ENCODE results near the gene SEC16A.

DNA sequence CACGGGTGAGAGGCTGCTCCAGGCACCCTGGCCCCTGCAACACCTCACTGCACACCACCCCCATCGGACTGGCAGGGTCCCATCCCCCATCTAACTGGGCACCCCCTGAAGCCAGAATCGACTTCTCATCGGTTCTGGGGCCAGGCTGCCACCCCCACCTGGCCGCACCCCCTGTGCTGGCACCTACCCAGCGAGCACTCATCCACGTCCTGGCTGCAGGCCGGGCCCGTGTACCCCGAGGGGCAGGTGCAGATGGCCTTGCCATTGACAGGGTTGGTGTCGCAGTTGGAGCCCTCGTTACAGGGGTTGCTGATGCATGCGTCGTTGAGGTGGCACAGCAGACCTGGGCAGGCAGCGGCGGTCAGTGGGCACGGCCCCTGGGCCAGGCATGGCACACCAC is 35.1 kb upstream of the SEC16A start:
- TF ChIP-seq, protein P1, sequence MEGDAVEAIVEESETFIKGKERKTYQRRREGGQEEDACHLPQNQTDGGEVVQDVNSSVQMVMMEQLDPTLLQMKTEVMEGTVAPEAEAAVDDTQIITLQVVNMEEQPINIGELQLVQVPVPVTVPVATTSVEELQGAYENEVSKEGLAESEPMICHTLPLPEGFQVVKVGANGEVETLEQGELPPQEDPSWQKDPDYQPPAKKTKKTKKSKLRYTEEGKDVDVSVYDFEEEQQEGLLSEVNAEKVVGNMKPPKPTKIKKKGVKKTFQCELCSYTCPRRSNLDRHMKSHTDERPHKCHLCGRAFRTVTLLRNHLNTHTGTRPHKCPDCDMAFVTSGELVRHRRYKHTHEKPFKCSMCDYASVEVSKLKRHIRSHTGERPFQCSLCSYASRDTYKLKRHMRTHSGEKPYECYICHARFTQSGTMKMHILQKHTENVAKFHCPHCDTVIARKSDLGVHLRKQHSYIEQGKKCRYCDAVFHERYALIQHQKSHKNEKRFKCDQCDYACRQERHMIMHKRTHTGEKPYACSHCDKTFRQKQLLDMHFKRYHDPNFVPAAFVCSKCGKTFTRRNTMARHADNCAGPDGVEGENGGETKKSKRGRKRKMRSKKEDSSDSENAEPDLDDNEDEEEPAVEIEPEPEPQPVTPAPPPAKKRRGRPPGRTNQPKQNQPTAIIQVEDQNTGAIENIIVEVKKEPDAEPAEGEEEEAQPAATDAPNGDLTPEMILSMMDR (conservative IDR thresholded peaks at IDR 0.05 in 1 of 2, IDR thresholded peaks at IDR 0.05 in 1 of 2; ENCODE audit: extremely low read depth in 1 of 2, insufficient read depth in 1 of 2, low read depth in 1 of 2, low read length in 2 of 2), result no peak
- TF ChIP-seq EZH2 (IDR thresholded peaks at IDR 0.05; ENCODE audit: borderline replicate concordance, low read length), result no peak
